GM21515 (cell line): ENCODE measurements around the gene COG8.
"Not testable (repeated sequence)": the region's sequence is repeated elsewhere in the genome, so short reads cannot be mapped to it uniquely, and the experiment has no call there.

Experiments used
- ATAC-seq: cut with Tn5 transposase; IDR thresholded peaks from one replicate; pipeline ENCODE4 v1.9.1; 2021; ENCODE audit not compliant: unreplicated experiment

COG8 gene

DNA sequence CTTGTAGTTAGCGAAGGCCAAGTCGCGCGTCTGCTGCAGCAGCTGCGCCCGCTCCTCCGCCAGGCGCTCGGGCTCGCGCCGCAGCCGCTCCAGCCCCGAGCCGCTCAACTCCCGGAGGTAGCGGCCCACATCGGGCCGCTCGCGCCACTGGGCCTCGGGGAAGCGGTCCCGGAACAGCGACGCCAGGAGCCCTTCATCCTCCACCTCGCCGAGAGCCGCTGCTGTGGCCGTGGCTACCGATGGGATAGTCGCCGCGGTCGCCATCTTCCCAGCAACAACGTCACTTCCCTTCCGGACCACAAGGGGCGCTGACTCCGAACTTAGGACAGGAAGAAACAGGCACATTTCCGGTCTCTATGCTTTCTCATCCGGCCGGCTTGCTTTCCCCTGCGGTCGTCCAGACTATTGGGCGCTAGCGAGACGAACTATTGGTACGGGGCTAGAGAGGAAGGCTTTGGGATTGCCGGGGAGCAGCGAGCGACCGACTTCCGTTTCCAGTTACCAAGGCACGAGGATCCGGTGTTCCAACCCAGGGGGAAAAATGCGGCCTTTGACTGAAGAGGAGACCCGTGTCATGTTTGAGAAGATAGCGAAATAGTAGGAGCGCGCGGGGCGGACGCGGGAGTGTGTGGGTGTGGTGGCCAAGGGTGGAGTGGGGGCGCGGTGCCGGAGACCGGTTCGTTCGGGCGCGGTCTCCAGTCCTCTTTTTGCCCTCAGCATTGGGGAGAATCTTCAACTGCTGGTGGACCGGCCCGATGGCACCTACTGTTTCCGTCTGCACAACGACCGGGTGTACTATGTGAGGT lies at the start of gene COG8, which contains the start of gene NIP7:
Gene COG8, minus strand, starts transcription at position 276 of the 806 bp plus-strand sequence. Its CDS starts 12 bp downstream, at position 264.
Gene NIP7, plus strand, starts transcription at position 484 of the 806 bp plus-strand sequence. Its CDS starts 58 bp downstream, at position 542.
- ATAC-seq, result peak; percentile 83

DNA sequence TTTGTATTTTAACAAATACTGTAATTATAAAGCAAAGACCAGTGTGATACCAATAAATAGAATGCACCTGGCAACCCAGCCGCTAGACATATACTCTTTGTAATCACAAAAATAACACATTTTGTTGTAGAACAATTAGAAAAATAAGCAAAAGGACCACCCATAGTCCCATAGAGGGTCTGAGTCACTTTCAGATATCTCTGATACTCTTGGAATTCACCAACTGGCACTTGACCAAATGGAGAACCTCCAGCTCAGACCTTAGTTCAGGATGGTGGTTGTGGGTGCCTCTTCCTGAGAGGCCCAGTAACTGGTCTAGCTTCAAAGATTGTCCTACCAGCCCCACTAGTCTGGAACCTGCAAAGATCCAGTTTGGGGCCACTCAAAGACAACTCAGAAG lies 47.2 kb upstream of the COG8 start:
- no peak for ATAC-seq

DNA sequence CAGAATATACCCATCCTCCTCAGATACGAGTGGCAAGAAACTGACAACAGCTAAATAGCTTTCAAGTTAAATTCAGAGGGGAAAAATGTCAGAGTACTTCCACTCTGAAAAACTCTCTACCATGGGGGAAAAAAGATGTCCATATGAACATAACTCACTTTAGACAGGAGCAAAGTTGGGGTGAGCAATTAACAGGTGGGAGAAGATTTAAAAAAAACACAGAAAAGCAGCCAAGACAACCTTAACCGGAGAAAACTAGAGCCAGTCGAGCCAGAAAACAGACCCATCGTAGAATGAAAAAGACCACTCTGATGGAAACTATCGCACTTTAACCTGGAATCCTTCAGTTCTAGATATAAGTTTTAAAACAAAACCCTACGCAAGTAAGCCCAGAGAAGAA lies 45.6 kb upstream of the COG8 start:
- ATAC-seq, result no peak

GRCh38 chr16:69382421-69382820 lies 43.1 kb upstream of the COG8 start:
- no peak for ATAC-seq

GRCh38 chr16:69381231-69381630 lies 41.9 kb upstream of the COG8 start:
- no peak for ATAC-seq

- no peak for ATAC-seq
Measured at GRCh38 chr16:69378760-69379159, 39.4 kb upstream of the COG8 start.

- no peak for ATAC-seq
Measured at GRCh38 chr16:69378036-69378435, 38.7 kb upstream of the COG8 start.

GRCh38 chr16:69376393-69377059 lies 37.2 kb upstream of the COG8 start:
- no peak for ATAC-seq

- ATAC-seq, result no peak
Measured at GRCh38 chr16:69373019-69373418, 33.7 kb upstream of the COG8 start.

GRCh38 chr16:69371564-69371963 lies 32.2 kb upstream of the COG8 start:
- no peak for ATAC-seq

GRCh38 chr16:69368866-69369265 lies 29.5 kb upstream of the COG8 start:
- no peak for ATAC-seq

DNA sequence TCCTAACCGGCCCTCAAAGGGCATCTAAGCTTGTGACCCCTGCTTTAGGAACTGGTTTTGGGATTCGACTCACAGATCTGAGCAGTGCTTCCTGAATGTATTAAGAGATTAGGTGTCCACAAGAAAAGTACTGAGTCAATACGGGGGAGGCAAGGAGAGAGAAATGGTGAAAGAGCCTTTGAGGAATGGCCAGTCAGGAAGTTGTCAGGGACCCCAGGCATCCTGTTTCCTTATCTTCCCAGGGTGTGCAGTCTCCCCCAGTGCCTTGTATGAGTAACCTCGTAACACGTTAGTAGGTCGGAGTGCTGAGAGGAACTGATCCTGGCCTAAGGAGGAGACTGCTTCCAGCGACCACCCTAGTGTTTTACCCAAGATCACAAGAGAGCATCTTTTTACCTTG lies 28.6 kb upstream of the COG8 start:
- ATAC-seq, result no peak

- ATAC-seq, result no peak
Measured at GRCh38 chr16:69366431-69366830, 27.1 kb upstream of the COG8 start.

DNA sequence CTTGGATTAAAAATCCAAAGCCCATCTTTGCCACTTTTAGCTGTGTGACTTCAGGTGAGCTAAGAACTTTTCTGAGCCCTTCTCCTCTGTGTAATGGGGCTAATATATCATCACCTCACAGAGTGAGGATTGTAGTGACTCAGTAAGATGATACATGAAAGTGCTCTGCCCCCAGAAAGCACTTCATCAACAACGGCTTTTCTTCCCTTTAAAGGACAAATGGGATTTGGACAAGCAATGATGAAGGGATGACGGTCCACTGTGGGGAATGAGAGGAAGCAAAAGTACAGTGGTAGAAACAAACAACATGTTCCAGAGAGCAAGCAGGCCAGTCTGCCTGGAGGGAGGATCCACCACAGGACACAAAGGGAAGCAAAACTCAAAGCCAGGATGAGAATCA lies 26.5 kb upstream of the COG8 start:
- ATAC-seq, result no peak

DNA sequence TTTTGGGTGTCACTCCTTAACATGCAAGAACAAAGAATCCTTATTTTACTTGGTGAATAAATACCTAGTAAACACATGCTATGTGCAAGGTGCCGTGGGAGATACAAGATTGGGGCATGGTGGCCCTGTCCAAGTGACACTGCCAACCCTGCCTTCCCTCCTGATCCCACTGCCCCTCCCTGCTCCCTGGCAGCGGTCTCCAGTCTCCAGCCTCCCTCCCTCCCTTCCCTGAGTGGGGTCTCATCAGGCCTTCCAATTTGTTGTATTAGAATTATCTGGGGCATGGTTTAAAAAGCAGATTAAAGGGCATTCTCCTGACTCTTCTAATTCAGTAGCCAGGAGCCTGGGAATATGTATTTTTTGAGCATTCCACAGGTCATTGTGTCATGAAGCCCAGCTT lies 24.7 kb upstream of the COG8 start:
- ATAC-seq, result no peak

GRCh38 chr16:69363281-69363717 lies 23.9 kb upstream of the COG8 start:
- no peak for ATAC-seq

- ATAC-seq, result not testable (repeated sequence)
Measured at GRCh38 chr16:69360070-69360469, 20.7 kb upstream of the COG8 start.

DNA sequence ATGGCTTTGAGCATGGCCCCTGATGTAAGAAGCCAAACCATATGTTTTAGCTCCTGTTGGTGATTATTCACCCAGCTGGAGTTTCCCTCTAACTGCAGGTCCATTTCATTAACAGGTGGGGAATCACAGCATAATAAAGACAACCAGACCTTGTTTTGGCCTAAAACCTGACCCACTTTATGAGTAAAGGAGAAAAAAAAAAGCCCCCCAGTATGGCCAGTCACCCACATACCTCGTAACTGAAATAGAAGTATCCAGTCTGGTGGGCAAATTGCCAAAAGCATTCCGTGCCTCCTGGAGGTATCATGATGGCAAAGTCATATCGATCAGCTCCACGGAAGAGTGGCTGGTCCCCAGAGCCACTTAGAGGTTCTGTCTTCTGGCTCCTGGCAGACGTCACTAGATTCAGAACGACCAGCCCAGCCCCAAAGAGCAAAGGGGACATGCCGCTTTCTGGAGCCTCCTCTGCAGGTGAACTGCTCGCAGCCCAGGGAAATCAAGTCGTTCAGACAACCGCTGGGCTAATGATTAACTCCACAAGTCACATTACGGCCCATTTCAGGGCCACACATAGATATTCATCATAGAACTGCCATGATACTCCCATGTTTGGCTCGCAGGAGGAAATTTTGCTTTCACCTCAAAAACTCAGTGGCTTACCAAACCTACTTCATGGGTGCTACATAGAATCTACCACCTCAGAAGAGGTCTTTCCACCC lies 12.1 kb upstream of the COG8 start, which contains the start of gene TMED6:
Gene TMED6, minus strand, starts transcription at position 478 of the 719 bp plus-strand sequence. Its CDS starts 33 bp downstream, at position 445.
- no peak for ATAC-seq

- ATAC-seq, result no peak
Measured at GRCh38 chr16:69350536-69351133, 11.3 kb upstream of the COG8 start.

- no peak for ATAC-seq
Measured at GRCh38 chr16:69349536-69349935, 10.2 kb upstream of the COG8 start.

GRCh38 chr16:69348222-69348621 lies 8.9 kb upstream of the COG8 start:
- no peak for ATAC-seq
